GM19023 (cell line): ENCODE data around the gene AK9.
"Not testable (repeated sequence)": the region's sequence is repeated elsewhere in the genome, so short reads cannot be mapped to it uniquely, and the experiment has no call there.

Source experiments
- ATAC-seq: cut with Tn5 transposase; IDR thresholded peaks from one replicate; pipeline ENCODE4 v1.9.1; 2021; ENCODE audit warnings: mild to moderate bottlenecking, moderate library complexity; ENCODE audit not compliant: unreplicated experiment

The AK9 gene

DNA sequence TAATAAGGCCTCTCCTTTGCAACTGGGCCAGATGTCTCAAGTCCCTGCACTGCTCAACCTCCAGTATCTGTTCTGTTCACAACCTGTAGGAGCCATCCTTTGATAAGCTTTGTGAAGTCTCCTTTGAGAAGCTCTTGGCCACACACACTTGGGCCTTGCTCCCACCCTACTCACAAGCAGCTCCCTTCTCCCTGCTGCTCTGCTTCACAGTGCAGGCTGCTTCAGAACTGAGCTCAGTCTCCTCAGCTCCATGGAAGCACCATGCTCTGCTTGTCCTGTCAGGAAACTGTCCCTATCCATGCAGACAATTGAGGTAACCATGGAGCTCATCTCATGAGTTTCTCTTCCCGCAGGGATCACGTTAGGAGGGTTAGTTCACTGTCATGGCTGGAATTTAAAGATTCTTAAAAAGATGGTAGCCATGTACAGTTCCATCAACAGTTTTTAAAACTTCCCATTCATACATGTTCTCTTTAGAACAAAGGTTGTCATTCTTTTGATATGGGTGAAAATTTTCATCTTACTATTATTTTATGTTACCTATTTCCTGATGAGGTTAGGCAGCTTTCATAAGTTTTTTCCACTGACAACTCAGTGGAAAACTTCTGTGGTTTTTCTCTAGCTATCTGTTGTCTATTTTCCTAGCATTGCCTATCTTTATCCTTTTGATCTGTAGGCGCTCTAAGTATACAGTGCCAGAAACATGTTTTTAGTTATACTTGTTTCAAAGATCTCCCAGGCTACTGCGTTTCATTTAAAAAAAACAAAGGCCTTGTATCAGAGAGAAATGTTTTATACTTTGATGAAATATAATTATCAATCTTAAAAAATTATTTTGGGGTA is 62.6 kb downstream of the AK9 start:
- ATAC-seq = no peak

GRCh38 chr6:109626311-109626710 is 64.7 kb downstream of the AK9 start:
- no peak for ATAC-seq

DNA sequence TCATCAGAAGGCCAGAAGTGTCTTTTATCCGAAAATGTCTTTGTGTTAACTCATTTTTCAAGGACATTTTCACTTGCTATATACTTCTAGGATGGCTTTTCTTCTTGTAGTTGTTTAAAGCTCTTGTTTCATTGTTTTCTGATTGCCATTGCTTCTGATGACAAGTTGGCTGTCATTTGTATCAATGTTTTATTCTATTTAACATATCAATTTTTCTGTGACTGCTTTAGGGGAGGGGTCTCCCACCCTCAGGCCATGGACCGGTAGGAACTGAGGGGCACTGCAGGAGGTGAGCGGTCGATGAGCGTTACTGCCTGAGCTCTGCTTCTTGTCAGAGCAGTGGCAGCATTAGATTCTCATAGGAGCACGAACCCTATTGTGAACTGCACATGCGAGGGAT is 65.8 kb downstream of the AK9 start:
- no peak for ATAC-seq

DNA sequence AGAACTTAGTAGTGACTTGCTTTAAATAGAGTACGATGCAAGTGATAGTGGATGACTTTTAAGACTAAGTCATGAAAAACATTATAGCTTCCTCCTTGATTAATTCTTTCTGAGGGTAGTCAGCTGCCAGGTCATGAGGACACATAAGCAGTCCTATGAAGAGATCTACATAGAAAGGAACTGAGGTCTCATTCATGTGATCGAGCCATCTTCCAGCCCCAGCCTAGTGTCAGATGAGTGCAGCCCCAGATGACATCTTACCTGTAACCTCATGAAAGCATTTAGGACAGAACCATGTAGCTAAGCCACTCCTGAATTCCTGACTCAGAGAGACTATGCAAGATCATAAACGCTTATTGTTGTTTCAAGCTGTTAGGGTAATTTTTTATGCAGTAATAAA is 67.7 kb downstream of the AK9 start:
- ATAC-seq = no peak

DNA sequence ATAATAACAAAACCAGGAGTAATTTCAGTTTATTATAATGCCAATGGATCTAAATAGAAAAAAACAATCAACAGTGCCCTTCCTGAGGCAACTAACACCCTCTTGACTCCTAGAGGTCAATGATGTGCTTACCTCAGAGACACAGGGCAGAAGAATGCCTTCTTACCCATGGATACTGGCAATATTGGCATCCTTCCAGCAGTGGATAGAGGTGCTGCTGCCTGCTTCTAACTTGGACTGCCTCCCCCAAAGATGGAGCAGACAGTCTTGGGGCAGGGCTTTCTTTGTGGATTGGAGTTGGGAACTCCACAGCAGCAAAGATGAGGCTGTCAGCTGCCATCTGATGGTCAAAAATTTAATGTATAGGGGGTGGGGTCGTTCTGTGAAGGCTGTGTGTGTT is 78.7 kb downstream of the AK9 start:
- no peak for ATAC-seq

DNA sequence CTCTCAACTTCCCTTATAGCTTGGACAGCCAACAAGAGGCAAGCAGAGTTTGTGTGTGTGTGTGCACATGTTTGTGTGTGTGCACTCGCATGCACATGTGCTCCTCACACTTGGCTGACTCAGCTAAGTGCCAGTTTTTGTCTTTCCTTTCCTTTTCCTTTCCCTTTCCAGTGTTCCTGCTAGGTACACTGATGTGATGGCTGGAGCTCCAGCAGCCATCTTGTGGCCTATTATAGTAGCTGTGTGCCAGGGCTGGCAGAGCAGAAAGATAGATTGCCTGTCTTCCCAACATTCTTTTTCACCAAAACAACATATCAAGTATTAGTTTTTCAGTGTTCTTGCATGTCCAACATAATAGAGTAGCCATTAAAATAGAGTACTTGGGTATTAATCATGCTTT is 79.5 kb downstream of the AK9 start:
- ATAC-seq = no peak

DNA sequence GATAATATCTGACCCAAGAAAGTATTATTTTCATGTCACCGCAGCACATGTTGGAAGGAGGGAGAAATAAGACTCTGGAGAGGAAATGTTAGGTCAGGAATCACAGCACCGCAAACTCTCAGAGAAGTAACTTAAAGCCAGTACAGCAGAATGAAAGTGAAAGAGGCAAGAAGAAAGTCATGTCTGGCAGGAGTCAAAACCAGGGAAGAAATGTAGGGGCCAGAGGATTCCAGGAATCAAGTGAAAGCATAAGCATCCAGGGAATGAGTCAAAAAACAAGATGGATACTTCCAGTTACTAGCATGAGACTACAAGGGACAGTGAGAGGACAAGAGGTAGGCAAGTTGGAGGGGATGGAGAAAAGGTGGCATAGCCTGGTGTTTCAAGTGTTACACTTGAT is 80.4 kb downstream of the AK9 start:
- ATAC-seq = no peak

GRCh38 chr6:109609737-109610136 is 81.3 kb downstream of the AK9 start:
- ATAC-seq = no peak

DNA sequence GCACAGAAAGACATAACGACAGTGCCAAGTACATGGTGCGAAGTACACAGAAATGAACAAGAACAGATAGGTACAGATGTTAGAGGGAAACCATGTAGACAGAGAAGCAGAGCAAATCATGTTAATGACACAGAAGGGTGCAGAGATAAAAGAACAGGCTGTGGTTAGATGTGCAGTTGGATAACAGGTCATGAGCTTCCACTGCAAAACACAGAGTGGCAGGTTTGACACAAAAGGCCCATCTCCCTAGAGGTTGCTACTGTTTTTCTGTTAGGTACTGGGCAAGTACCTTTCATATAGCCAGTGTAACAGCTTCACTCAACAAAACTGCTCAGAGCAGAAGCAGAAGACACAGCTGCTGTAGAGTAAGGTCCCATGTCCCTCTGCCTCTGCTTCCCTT is 84.6 kb downstream of the AK9 start:
- no peak for ATAC-seq

DNA sequence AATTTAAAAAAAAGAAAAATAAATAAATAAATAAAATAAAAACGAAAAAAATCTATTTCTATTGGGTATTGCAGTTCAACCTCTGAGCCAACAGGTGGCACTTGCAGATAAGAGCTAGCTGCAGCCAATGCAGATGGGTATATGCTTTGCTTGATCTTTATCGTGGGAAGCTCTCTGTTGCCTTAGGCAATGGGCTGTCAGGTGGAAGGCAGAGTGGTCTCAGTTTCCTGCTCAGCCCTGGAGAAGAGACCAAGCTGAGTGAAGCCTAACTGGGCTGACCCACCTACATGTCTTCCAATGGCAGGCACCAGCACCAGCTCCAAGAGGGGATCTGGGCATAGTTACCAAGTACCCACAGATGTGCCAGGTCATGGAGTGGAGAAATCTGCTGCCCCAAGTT is 95.0 kb downstream of the AK9 start:
- no peak for ATAC-seq

- no peak for ATAC-seq
Measured at GRCh38 chr6:109580519-109580918, 110.5 kb downstream of the AK9 start.

DNA sequence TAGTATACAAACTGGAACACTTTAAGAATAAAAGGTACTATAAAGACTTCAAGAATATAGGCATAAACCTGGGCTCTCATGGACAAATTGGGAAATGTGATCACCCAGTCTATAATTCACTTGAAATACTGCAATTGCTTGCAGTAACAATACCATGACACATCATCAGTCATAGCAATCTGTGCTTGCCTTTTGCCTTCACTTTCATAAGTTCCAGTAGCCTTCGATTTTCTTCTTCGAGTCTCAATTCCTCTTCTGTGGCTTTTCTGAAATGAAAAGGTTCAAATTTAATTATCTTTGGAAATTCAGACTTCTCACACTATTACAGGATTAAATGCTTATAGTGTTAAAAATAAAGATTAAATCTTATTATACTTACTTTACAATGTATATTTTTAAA is 111.6 kb downstream of the AK9 start:
- ATAC-seq = no peak

- ATAC-seq = not testable (repeated sequence)
Measured at GRCh38 chr6:109569901-109570300, 121.1 kb downstream of the AK9 start.

DNA sequence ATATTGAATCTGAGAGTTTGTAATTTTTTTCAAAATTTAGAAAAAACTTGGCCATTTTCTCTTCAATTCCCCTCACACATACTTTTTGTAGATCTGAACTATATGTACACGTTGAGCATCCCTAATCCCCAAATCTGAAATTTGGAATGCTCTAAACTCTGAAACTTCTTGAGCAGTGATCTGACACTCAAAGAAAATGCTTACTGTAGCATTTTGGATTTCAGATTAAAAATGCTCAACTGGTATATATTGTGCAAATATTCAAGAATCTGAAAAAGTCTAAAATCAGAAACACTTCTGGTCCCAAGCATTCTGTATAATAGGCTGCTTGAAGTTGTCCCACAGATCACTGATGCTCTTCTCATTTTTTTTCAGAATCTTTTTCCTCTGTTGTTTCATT is 129.2 kb downstream of the AK9 start:
- no peak for ATAC-seq

DNA sequence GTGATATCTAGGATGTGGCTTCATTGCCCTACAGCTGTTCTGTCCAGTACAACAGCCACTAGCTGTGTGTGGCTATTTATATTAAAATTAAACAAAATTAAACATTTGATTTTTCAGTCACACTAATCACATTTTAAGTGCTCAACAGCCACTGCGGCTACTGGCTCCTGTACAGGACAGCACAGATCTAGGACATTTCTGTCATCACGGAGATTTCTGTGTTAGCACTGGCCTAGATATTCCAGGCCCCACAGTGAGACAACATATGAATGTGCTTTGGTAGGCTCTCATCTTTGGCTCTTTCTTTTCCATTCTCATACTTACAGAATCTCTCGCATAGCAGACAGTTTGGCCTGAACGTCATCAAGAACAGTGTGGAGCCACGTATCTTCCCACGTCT is 159.6 kb downstream of the AK9 start:
- ATAC-seq = no peak

DNA sequence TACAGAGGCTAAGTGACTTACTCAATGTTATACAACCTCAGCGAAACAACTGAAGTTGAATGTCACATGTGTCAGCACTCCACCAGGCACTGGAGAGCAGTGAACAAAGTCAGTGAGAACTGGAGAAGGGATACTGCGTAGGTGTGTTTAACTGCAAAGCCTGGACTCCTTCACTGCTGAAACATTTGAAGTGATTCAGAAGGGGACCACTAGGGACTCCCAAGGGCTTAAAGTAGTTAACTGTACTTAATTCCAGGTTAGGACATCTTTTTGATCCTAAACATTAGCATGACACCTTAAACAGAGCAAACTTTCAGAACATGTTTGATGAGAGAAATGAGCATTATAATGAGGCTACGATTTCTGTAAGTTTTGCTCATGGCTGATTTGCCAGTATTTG is 163.0 kb downstream of the AK9 start:
- ATAC-seq = no peak

DNA sequence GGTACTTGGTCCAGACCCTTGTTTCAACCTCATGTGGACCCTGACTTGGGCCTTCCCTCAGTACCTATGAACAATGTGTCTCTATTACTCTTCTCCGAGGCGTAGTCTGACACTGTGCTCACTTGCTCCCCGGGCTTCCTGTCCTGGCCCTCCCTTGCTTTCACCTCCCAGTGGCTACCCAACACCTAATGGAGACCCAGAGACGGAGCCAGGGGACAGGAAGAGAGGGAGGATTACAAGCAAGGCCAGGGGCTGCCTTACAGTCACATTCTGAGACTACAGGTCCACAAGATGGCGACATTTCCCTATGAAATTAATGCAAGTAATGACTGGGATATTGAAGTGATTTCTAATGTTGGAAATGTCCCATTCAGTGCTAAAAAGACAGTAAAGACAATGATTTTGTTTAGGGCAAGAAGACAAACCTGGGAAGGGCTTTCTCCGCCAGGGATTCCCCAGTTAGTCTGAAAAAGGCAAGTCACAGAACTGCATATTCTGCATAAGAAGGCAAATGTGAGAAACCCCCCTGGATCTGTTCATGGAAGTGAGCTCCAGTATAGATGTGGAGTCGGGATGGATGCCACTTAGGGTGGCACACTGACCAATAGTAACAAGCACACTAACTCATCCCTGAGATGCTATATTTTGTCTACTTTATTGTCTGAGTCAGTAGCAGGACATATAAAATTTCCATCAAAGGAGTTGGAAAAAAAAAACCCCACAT is 163.9 kb downstream of the AK9 start:
- ATAC-seq = peak; percentile 67

DNA sequence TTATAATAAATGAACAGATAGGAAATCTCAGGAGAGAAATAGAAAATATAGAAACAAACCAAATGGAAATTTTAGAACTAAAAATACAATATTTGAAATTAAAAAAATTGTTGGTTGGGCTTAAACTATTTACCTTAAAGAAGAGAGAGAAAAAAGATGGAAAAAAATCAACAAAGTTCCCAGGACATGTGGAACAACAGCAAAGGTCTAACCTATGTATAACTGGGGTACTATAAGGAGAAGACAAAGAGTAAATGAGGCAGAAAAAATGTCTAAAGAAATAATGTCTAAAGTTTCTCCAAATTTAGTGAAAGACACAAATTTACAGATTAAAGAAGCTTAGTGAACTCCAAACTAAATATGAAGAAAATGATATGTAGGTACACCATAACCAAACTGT is 166.9 kb downstream of the AK9 start:
- ATAC-seq = no peak

- ATAC-seq = no peak
Measured at GRCh38 chr6:109523478-109523877, 167.5 kb downstream of the AK9 start.

- ATAC-seq = no peak
Measured at GRCh38 chr6:109521080-109521479, 169.9 kb downstream of the AK9 start.

DNA sequence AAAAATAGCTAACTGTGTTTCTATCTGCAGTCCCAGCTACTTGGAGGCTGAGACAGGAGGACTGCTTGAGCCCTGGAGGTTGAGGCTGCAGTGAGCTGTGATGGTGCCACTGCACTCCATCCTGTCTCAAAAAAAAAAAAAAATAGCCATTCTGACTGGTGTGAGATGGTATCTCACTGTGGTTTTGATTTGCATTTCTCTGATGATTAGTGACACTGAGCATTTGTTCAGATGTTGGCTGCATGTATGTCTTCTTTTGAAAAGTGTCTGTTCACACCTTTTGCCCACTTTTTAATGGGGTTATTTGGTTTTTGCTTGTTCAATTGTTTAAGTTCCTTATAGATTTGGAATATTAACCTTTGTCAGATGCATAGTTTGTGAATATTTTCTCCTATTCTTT is 171.4 kb downstream of the AK9 start:
- not testable (repeated sequence) for ATAC-seq

DNA sequence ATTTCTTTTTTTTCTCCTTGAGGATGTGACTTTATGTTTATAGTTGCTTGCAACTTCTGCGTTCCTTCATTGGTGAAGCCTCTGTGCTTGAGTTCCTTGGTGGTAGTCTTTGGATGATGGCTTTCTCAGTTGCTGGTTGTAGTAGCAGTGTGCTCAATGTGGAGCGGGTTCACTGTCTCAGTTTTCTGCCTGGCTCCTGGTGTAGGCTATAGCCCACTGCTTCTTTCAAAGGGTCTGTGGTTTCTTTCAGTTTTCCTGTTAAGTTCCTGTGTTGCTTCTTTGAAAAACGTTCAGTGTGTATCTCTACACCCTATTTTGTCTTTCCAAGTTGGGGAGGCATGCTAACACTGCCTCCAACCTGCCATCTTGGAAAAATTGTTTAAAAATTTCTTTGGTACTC is 174.1 kb downstream of the AK9 start:
- ATAC-seq = no peak
